Mesendoderm (in vitro differentiated cells): ENCODE data around the gene DEGS2.
"Not testable (repeated sequence)": the region's sequence is repeated elsewhere in the genome, so short reads cannot be mapped to it uniquely, and the experiment has no call there.

Experiments used
- DNase-seq: peaks from one replicate; pipeline ENCODE4 v3.0.0; 2013
- H2AK5ac ChIP-seq: 2 replicates; pipeline ENCODE4 v1.6.1; 2013; ENCODE audit warnings: low read length, inconsistent platforms
- H2BK120ac ChIP-seq: 2 replicates; pipeline ENCODE4 v1.6.1; 2013; ENCODE audit warnings: low read depth, mild to moderate bottlenecking, low read length, moderate library complexity, mixed read lengths
- H2BK15ac ChIP-seq: replicated peaks from 2 replicates; pipeline ENCODE4 v1.6.1; 2013; ENCODE audit warnings: low read depth, mild to moderate bottlenecking, moderate library complexity
- H2BK5ac ChIP-seq: 2 replicates; pipeline ENCODE4 v1.6.1; 2013; ENCODE audit warnings: low read length, inconsistent platforms
- H3K18ac ChIP-seq: 2 replicates; pipeline ENCODE4 v1.6.1; 2013; ENCODE audit warnings: mild to moderate bottlenecking, low read length, mixed read lengths
- H3K23ac ChIP-seq: one replicate; pipeline ENCODE4 v1.6.1; 2013; ENCODE audit warnings: low read length
- H3K27ac ChIP-seq: 2 replicates; pipeline ENCODE4 v1.5.1; 2013; ENCODE audit warnings: low read depth, mild to moderate bottlenecking, inconsistent platforms, low read length, moderate library complexity
- H3K27me3 ChIP-seq: 2 replicates; pipeline ENCODE4 v1.6.1; 2013; ENCODE audit warnings: low read length, control low read depth, mild to moderate bottlenecking, inconsistent platforms; ENCODE audit not compliant: insufficient read depth, poor library complexity
- H3K36me3 ChIP-seq: 2 replicates; pipeline ENCODE4 v1.6.1; 2013; ENCODE audit warnings: low read length, inconsistent platforms; ENCODE audit not compliant: control insufficient read depth, insufficient read depth
- H3K4ac ChIP-seq: one replicate; pipeline ENCODE4 v1.6.1; 2013; ENCODE audit warnings: low read depth, mild to moderate bottlenecking, low read length, moderate library complexity
- H3K4me1 ChIP-seq: 2 replicates; pipeline ENCODE4 v1.6.1; 2013; ENCODE audit warnings: low read depth, low read length, inconsistent platforms; ENCODE audit not compliant: control insufficient read depth
- H3K4me2 ChIP-seq: 2 replicates; pipeline ENCODE4 v1.6.1; 2013; ENCODE audit warnings: low read length
- H3K4me3 ChIP-seq: 2 replicates; pipeline ENCODE4 v1.5.1; 2013; ENCODE audit warnings: mild to moderate bottlenecking, low read length
- H3K56ac ChIP-seq: one replicate; pipeline ENCODE4 v1.6.1; 2013; ENCODE audit warnings: low read length
- H3K79me1 ChIP-seq: 2 replicates; pipeline ENCODE4 v1.6.1; 2013; ENCODE audit warnings: low read length, inconsistent platforms
- H3K79me2 ChIP-seq: 2 replicates; pipeline ENCODE4 v1.6.1; 2013; ENCODE audit warnings: mild to moderate bottlenecking, low read length; ENCODE audit not compliant: control insufficient read depth, insufficient read depth
- H3K9ac ChIP-seq: 2 replicates; pipeline ENCODE4 v1.6.1; 2013; ENCODE audit warnings: low read length, inconsistent platforms
- H4K5ac ChIP-seq: one replicate; pipeline ENCODE4 v1.6.1; 2013; ENCODE audit warnings: low read length
- H4K8ac ChIP-seq: one replicate; pipeline ENCODE4 v1.6.1; 2013; ENCODE audit warnings: low read depth, mild to moderate bottlenecking, control low read depth, low read length, moderate library complexity
- WGBS: extraction: QIAGEN DNeasy Blood & Tissue Kit; methylation state at CpG from one replicate; pipeline ENCODE4 v1.1.7; 2013; ENCODE audit warnings: low lambda C conversion rate, missing lambda C conversion rate; ENCODE audit not compliant: insufficient coverage; ENCODE audit errors: extremely low coverage; 5-methylcytosine and 5-hydroxymethylcytosine counted together

DEGS2 gene

GRCh38 chr14:100188392-100189030 lies 29.1 kb upstream of the DEGS2 start:
- Histone ChIP-seq H3K9ac (no peak overlapping the region), H3K79me2 (no peaks in the 10 kb centered on the region), H2BK15ac (no peak overlapping the region), H3K36me3 (no peaks in the 10 kb centered on the region), H3K4me3 (no peak overlapping the region), H3K56ac (no peak overlapping the region), H3K4ac (no peak overlapping the region), H3K4me2 (no peak overlapping the region), H4K5ac (no peak overlapping the region), H2AK5ac (no peak overlapping the region), H3K27ac (no peak overlapping the region), H2BK5ac (no peak overlapping the region), H2BK120ac (no peak overlapping the region), H4K8ac (no peak overlapping the region), H3K79me1 (no peaks in the 10 kb centered on the region), H3K4me1 (peaks cover 3% of the 10 kb centered on the region), H3K27me3 (no peaks in the 10 kb centered on the region), H3K18ac (no peak overlapping the region), H3K23ac (no peak overlapping the region)
- no peak for DNase-seq
- WGBS, result no CpG with 5 or more reads among the region's 12 CpGs

GRCh38 chr14:100187247-100187833 lies 27.9 kb upstream of the DEGS2 start:
- Histone ChIP-seq H4K8ac (no peak overlapping the region), H3K27me3 (no peaks in the 10 kb centered on the region), H3K4me3 (no peak overlapping the region), H2BK15ac (no peak overlapping the region), H3K56ac (no peak overlapping the region), H3K18ac (no peak overlapping the region), H3K4me2 (no peak overlapping the region), H3K79me2 (no peaks in the 10 kb centered on the region), H2BK120ac (no peak overlapping the region), H3K4me1 (no peaks in the 10 kb centered on the region), H3K4ac (no peak overlapping the region), H4K5ac (no peak overlapping the region), H3K9ac (no peak overlapping the region), H3K79me1 (no peaks in the 10 kb centered on the region), H3K27ac (no peak overlapping the region), H2AK5ac (no peak overlapping the region), H2BK5ac (no peak overlapping the region), H3K23ac (no peak overlapping the region), H3K36me3 (no peaks in the 10 kb centered on the region)
- no CpG with 5 or more reads among the region's 12 CpGs for WGBS
- no peak for DNase-seq

- H3K23ac ChIP-seq, H2BK120ac ChIP-seq, H4K5ac ChIP-seq, H3K4me3 ChIP-seq, H4K8ac ChIP-seq, H2AK5ac ChIP-seq, H3K27me3 ChIP-seq, DNase-seq, H3K79me1 ChIP-seq, H2BK15ac ChIP-seq, H3K4ac ChIP-seq, H3K4me2 ChIP-seq, H3K27ac ChIP-seq, H3K18ac ChIP-seq, H2BK5ac ChIP-seq, H3K79me2 ChIP-seq, H3K36me3 ChIP-seq, H3K9ac ChIP-seq, H3K4me1 ChIP-seq, H3K56ac ChIP-seq: not testable (repeated sequence)
- WGBS, result no CpG with 5 or more reads among the region's 4 CpGs
Measured at GRCh38 chr14:100181876-100182551, 22.6 kb upstream of the DEGS2 start.

GRCh38 chr14:100180671-100181070 lies 21.2 kb upstream of the DEGS2 start:
- not testable (repeated sequence) for H4K8ac ChIP-seq, H3K79me2 ChIP-seq

GRCh38 chr14:100178691-100179090 lies 19.2 kb upstream of the DEGS2 start:
- Histone ChIP-seq H3K4me2 (no peak overlapping the region), H3K9ac (no peak overlapping the region), H4K8ac (no peak overlapping the region), H3K18ac (no peak overlapping the region), H3K23ac (no peak overlapping the region), H3K27ac (no peak overlapping the region), H3K4me1 (no peaks in the 10 kb centered on the region), H2BK120ac (no peak overlapping the region), H3K4ac (no peak overlapping the region), H2BK15ac (no peak overlapping the region), H3K56ac (no peak overlapping the region), H3K36me3 (no peaks in the 10 kb centered on the region), H3K79me2 (no peaks in the 10 kb centered on the region), H2BK5ac (no peak overlapping the region), H3K4me3 (no peak overlapping the region), H2AK5ac (no peak overlapping the region), H3K79me1 (no peaks in the 10 kb centered on the region), H4K5ac (no peak overlapping the region), H3K27me3 (no peaks in the 10 kb centered on the region)
- no peak for DNase-seq
- no CpG with 5 or more reads among the region's 7 CpGs for WGBS

More at GRCh38 chr14:100180671-100181070, 21.2 kb upstream of the DEGS2 start:
- H3K27me3 ChIP-seq, H3K79me1 ChIP-seq, DNase-seq, H2BK15ac ChIP-seq, H3K27ac ChIP-seq, H2BK120ac ChIP-seq, H3K56ac ChIP-seq, H3K4me3 ChIP-seq, H3K36me3 ChIP-seq, H3K4me2 ChIP-seq, H4K5ac ChIP-seq, H3K4ac ChIP-seq, H2BK5ac ChIP-seq, H2AK5ac ChIP-seq, H3K9ac ChIP-seq, H3K4me1 ChIP-seq, H3K18ac ChIP-seq, H3K23ac ChIP-seq: not testable (repeated sequence)
- no CpG with 5 or more reads among the region's 30 CpGs for WGBS
